Ovary (tissue), 9 donors: ENCODE measurements around the gene KLF16. TPM values are rescaled to one million over a fixed set of nuclear protein-coding genes. Genes with fewer than 3 reads are reported as not detected.
A peak's percentile ranks its signal among the peaks of the same experiment; 100 is the strongest.

ENCODE experiments used
- DNase-seq, 5 donors: peaks; one replicate each; pipeline ENCODE4 v3.0.0-alpha.2; 2019 to 2020
- H3K27ac ChIP-seq, 2 donors: fragments of 200-600 bp; one replicate each; pipeline versions ENCODE4 v1.5.1 to v1.8.0; 2019 to 2022
- H3K27me3 ChIP-seq: fragments of 200-600 bp; one replicate; pipeline ENCODE4 v1.8.0; 2022
- H3K36me3 ChIP-seq: fragments of 200-600 bp; sonication (generic); one replicate; pipeline ENCODE4 v1.5.1; 2019
- H3K4me1 ChIP-seq: one replicate; pipeline ENCODE4 v1.8.1; 2013; ENCODE audit warnings: mild to moderate bottlenecking, moderate library complexity; ENCODE audit not compliant: insufficient read depth
- H3K4me3 ChIP-seq: fragments of 200-600 bp; sonication (generic); one replicate; pipeline ENCODE4 v1.5.1; 2017
- H3K9me3 ChIP-seq, 2 donors: fragments of 200-600 bp in 1 of 2; sonication (generic) in 1 of 2; one replicate each; pipeline versions ENCODE4 v1.5.1 to v1.8.1; 2013 to 2019; ENCODE audit warnings: mild to moderate bottlenecking in 1 of 2, moderate library complexity in 1 of 2
- CTCF ChIP-seq, 3 donors: fragments of 450-650 bp in 2 of 3; fragments of 200-600 bp in 1 of 3; IDR thresholded peaks; one replicate each; pipeline versions ENCODE4 v1.5.1 to v1.8.0; 2016 to 2022; ENCODE audit warnings: antibody characterized with exemption in 3 of 3, mild to moderate bottlenecking in 1 of 3
- EP300 ChIP-seq: sonication (generic); formaldehyde crosslinking; IDR thresholded peaks from one replicate; pipeline ENCODE4 v1.6.1; 2017; ENCODE audit warnings: antibody characterized with exemption
- POLR2A ChIP-seq: fragments of 450-650 bp; IDR thresholded peaks from one replicate; pipeline ENCODE4 v1.6.1; 2017; ENCODE audit warnings: antibody characterized with exemption, mild to moderate bottlenecking, moderate library complexity
- whole genome bisulfite sequencing, 3 donors: extraction: QIAGEN DNeasy Blood & Tissue Kit in 1 of 3; methylation state at CpG; one replicate each; pipeline versions ENCODE4 v1.1.5 to v1.1.7; 2013 to 2017; 5-methylcytosine and 5-hydroxymethylcytosine counted together
- intact Hi-C, 4 donors: fragments of 100-400 bp; cut with DNase I; formaldehyde crosslinking; loops; one replicate each; pipeline versions ENCODE4 v1.11.0 to v1.15.1; 2022 to 2023
- polyA plus RNA-seq, 2 donors: library from polyadenylated mRNA; stranded (reverse); fragments of 200-250 nt in 1 of 2; fragments of 350-450 nt in 1 of 2; fragmentation: Illumina TruSeq in 1 of 2; extraction: RNeasy Lipid Tissue Mini Kit (QIAGEN cat#74804) in 1 of 2; gene quantifications; one replicate each; pipeline ENCODE4 v1.2.3, GENCODE V29; 2013 to 2014
- total RNA-seq, 7 donors: library from RNA; depleted of rRNA in 2 of 7; stranded (reverse); fragments of >200 nt in 2 of 7; fragmentation: NEBNext Ultra II Directional in 3 of 7; extraction: Animal tissue kit (Norgen Biotek cat#: 25700) in 3 of 7; gene quantifications; one replicate each; pipeline versions ENCODE4 v1.1.0 to v1.2.4, GENCODE V29; 2016 to 2023
- donor health status: DM: no; HTN: no; CAD: no; lungs with moderate emphysema.
- donor health status: DM: no; HTN: no; CAD: no.
- donor health status: Bipolar disorder and iron deficiency.
- donor health status: DM: yes; HTN: yes; CAD: no.
- donor health status: DM: no; HTN: no; CAD: no.
- donor health status: DM: yes; HTN: yes; CAD: no.

KLF16 gene
- total and polyA plus RNA-seq, 9 donors = 0.63 to 26.6 (median 14.4) TPM

- intact Hi-C loops = loop anchor here in 1 of 4 donors (10.0 kb wide), 1 partner anchor 265 kb away; no protein-coding TSS in a partner anchor
- Histone ChIP-seq H3K9me3 (no peaks in the 10 kb centered on the region), H3K36me3 (no peaks in the 10 kb centered on the region), H3K4me1 (peaks cover 5% of the 10 kb centered on the region), H3K27ac (no peak overlapping the region), H3K27me3 (no peaks in the 10 kb centered on the region), H3K4me3 (no peak overlapping the region)
- peak in 3 of 5 donors; percentile 34 to 51 (median 39) for DNase-seq
- no peak for TF ChIP-seq EP300
- TF ChIP-seq CTCF (IDR thresholded peaks at IDR 0.05) = no peak
- TF ChIP-seq POLR2A = no peak
- 78 to 80% (median 80%) methylated on average over 18 of the region's 18 CpGs for WGBS, 3 donors
Observed at GRCh38 chr19:1809678-1810077, 53.7 kb downstream of the KLF16 start.

GRCh38 chr19:1808395-1808731 is 55.0 kb downstream of the KLF16 start:
- H3K4me1 ChIP-seq = peaks cover 5% of the 10 kb centered on the region
- no peak overlapping the region for H3K27ac ChIP-seq
- intact Hi-C loops = no loop called here
- DNase-seq = no peak
- H3K4me3 ChIP-seq = no peak overlapping the region
- WGBS, 3 donors = 74 to 87% (median 85%) methylated on average over 2 of the region's 2 CpGs
- no peak for TF ChIP-seq CTCF (IDR thresholded peaks at IDR 0.05)
- no peak for TF ChIP-seq EP300
- no peak for TF ChIP-seq POLR2A
- H3K9me3 ChIP-seq = no peaks in the 10 kb centered on the region
- H3K36me3 ChIP-seq = no peaks in the 10 kb centered on the region
- H3K27me3 ChIP-seq = no peaks in the 10 kb centered on the region

GRCh38 chr19:1807695-1808394 is 55.5 kb downstream of the KLF16 start:
- Histone ChIP-seq H3K9me3 (no peaks in the 10 kb centered on the region), H3K36me3 (no peaks in the 10 kb centered on the region), H3K4me3 (no peak overlapping the region), H3K27me3 (no peaks in the 10 kb centered on the region), H3K4me1 (peaks cover under 1% of the 10 kb centered on the region), H3K27ac (no peak overlapping the region)
- no peak for TF ChIP-seq CTCF (IDR thresholded peaks at IDR 0.05)
- no peak for TF ChIP-seq POLR2A
- TF ChIP-seq EP300 = no peak
- DNase-seq = peak in 1 of 5 donors; percentile 47
- intact Hi-C loops = no loop called here
- 62 to 75% (median 63%) methylated on average over 30 of the region's 30 CpGs for WGBS, 3 donors

GRCh38 chr19:1807030-1807694 is 56.2 kb downstream of the KLF16 start:
- Histone ChIP-seq H3K9me3 (no peaks in the 10 kb centered on the region), H3K27me3 (no peaks in the 10 kb centered on the region), H3K4me3 (no peak overlapping the region), H3K4me1 (no peaks in the 10 kb centered on the region), H3K36me3 (no peaks in the 10 kb centered on the region), H3K27ac (no peak overlapping the region)
- TF ChIP-seq POLR2A = no peak
- no peak for TF ChIP-seq EP300
- TF ChIP-seq CTCF (IDR thresholded peaks at IDR 0.05) = no peak
- DNase-seq = peak in 1 of 5 donors; percentile 38
- intact Hi-C loops = no loop called here
- WGBS, 3 donors = 36 to 56% (median 55%) methylated on average over 28 of the region's 28 CpGs
